HG03457 (cell line): ENCODE measurements around the gene ECE1.

ENCODE experiments used
- ATAC-seq: cut with Tn5 transposase; IDR thresholded peaks from one replicate; pipeline ENCODE4 v1.9.1; 2021; ENCODE audit warnings: moderate number of reproducible peaks; ENCODE audit not compliant: unreplicated experiment

The ECE1 gene

DNA sequence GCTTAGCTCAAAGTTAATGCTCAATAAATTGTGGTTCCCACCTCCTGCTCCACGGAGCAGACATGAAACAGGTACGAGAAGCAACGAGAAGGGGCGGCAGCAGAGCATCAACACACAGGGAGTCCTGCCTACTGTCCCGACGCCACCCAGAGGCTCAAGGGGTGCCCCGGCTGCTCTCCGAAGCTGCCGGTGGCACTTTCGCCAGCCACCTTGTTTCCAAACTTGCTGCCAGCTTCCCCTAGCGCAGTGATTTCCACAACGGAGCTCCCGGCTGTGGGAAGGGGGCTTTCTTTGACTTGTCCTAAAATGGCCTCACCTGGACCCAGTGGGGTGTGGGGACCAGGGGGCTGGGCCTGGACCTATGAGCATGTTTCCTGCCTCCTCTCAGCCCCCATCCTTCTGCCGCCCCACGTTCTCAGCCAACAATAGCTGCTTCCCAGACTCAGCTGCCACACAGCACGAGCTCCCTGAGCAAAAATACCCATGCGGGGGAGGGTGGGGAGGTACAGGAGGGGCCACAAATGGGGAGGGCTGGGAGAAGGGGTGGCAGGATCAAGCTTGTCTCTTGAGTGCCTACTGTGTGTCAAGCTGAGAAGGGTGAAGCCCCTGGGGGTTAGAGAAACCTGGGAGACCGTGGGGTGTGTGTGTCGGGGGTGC, 35.6 kb upstream of the ECE1 start:
- no peak for ATAC-seq

DNA sequence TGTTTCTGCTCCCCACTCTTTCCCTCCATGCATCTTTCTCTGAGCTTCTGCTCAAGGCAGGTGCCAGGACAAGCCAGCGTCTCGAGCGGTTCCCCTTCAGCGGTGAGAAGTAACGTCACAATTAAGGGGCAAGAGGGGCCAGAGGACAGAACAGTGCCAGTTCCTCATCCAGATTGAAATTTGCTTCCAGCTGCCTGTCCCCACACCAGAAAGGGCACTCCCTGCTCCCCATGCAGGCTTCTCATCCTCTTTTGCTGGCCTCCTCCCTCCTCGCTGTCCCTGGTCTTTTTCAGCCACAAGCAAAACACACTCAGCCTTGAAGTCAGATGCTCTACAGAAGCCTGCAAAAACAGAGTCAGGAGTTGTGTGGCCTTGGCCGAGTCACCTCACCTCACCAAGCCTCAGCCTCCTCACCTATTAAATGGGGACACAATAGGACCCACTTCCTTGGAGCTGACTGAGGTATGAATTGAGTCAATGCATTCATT, 35.0 kb upstream of the ECE1 start:
- ATAC-seq = no peak

DNA sequence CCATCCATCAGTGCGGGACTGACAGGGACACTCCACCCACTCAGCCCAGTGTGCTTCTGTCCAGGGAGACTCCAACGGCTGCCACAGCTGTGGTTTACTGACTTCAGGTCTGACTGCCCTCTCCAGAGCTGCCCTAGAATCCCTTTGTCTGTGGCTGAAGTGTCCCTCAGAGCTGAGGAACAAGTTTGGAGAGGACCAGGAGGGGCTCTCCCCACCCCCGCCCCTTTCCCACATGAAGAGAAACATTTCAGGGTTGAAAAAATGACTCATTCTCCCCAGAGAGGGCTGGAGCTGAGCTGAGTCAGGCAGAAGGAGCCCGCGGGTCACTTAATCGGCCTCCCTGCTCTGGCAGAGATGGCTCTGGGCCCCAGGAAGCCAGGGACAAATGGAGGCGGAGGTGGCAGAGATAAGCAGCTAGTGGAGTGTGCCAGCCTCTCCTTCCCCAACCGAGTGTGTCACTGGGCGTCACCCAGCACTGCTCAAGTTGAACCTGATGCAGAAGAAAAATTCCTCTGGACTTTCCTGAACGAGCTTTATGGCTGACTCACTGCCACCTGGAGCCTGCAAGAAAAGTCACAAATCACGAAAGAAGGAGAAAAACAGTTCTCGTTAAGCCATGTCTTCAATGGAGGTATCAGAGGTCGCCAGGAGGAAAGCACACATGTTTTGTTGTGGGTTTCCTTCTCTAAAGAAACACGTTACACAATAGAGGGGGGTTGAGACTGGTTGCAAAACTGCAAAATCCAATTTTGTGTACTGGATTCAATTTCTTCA, 34.3 kb upstream of the ECE1 start:
- ATAC-seq = no peak

DNA sequence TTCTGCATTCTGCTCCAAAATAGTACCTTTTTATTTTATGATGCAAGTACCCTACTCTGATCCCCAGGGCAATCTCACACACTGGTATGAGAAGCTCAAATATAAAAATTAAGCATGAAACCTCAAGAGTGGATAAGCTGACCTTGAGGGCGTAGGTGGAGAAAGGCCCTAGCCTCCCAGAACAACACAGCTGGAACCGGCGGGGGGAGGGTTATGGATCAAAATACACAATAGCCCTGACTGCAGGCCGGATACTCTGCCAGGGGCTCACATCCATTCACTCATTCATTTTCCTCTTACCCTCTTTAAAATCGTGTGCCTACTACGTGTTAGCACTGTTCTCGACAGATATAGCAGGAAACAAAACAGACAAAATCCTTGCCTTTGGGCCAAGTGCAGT, 32.8 kb upstream of the ECE1 start:
- no peak for ATAC-seq

DNA sequence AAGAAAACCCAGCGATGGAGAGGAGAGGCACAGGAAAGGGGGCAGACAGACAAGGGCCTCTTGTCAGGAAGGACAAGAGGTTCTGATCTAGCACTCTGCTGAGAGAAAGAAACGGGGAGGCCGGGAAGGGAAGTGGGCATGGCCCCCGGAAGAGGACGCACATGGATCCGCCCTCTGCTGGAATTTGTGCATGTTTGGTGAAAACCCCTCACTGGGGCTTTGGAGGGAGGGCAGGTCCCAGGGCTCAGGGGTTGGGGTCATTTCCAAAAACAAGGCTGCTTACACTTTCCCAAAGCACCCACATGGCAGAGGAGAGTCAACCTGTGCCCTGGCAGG, 32.4 kb upstream of the ECE1 start:
- no peak for ATAC-seq

DNA sequence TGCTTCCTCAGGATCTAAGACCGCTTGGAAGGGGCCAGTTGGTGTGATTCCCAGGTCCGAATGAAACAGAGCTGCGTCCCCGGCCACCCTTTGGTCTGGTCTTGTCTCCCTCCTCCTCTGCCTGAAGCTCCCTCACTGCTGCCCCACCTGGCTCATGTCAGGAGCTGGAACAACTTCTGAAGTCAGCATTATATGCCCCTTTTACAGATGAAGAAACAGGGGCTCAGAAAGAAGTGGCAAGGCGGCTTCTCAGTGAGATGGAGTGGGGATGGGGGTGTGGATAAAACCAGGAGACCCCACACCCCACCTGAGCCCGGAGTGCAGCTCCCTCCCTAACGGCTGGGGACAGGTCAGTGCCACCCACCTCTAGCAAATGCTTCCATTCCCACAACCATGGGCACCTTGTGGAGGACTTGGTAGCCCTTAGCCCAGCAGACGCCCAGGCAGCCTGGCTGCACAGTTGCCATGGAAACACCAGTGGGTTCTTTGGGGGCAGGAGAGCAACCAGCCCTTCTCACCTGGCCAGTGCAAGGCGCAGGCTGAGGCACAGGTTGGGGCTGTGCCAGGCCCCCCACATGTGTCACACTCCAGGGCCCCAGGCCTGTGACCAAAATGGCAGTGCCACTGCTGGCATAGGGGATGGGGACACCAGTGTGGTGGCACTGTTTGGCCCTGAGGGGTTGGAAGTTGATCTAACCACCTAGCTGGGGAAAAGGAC, 31.9 kb upstream of the ECE1 start:
- no peak for ATAC-seq

DNA sequence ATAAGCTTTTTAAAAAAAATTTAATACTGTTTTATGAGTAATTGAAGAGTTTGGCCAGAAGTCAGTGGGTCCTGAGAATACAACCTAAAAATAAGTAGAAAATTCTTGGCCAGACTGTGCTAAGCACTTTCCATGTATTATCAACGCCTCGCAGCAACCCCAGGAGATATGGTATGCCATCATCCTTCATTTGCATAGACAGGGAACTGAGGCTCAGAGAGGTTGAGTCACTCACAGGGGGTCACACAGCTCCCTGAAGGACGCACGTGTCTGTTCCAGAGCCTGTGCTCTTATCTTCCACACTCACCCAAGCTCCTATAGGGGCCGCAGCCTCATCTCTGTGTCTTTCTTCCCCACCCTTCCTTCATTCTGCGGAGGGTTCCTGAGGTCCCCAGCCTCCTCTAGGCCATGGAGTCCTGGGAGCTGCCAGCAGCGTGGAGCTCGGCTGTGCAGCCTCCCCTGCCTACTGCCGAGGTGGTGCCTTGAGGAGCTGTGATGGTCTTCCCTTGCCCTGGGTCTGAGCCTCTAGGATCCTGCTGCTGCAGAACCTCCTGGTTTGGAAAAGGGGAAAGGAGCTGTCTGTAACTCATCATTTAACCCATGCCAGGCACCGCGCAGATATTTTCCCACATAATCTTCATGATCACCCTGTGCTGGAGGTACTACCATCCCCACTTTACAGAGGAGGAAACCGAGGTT, 30.3 kb upstream of the ECE1 start:
- ATAC-seq = no peak

DNA sequence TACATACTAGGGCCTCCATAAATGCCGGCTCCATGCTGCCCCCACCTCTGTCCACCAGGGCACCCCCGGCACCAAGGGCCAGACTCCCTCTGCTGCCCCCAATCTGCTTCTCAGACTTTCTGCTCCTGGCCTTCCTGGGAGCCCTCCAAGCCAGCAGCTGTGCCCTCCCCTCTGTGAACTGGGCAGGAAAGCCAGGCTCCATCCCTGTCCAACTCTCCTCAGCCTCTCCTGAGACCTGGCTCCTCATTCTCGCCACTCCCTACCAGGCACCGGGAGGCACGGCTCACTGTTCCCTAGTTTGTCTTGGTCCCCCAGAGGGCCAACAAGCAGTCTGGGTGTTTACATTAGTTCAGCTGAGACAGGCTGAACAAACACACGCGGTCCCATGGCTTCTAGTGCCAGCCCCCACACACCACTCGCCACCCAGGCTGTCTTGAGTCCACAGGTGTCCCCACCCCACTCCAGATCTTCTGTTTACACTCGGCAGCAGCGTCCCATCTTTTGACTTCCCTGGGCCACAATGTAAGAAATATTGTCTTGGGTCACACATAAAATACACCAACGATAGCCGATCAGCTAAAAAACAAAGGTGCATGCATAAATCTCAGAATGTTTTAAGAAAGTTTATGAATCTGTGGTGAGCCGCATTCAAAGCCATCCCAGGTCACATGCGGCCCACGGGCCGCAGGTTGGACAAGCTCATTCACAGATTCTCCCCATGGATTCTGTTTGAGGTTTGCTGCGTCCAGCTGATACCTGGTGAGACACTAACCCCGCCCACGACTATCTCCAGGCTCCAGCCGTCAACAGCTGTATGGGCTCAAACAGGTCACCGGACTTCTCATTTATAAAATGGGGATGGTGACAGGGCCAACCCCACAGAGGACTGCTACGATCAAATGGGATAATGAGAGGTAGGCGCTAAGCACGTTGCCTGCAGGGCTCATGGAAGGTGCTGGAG, 29.5 kb upstream of the ECE1 start:
- no peak for ATAC-seq

DNA sequence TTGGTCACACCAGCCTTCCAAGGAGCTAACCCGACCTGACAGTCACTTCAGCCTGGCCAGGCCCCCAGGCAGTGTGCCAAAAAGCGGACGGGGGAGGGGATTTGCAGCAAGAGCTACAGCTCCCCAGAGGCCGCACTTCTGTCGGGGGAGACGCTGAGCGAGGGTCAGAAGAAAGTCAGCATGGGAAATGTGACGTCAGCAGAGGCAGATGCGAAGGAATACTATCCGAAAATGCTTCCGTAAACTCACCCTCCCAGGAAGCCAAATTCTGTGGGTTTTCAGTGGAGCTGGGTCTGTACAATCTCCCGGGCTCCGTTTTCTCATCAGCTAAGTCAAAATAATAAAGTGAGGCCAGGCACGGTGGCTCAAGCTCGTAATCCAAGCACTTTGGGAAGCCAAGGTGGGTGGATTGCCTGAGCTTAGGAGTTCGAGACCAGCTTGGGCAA, 28.5 kb upstream of the ECE1 start:
- no peak for ATAC-seq

DNA sequence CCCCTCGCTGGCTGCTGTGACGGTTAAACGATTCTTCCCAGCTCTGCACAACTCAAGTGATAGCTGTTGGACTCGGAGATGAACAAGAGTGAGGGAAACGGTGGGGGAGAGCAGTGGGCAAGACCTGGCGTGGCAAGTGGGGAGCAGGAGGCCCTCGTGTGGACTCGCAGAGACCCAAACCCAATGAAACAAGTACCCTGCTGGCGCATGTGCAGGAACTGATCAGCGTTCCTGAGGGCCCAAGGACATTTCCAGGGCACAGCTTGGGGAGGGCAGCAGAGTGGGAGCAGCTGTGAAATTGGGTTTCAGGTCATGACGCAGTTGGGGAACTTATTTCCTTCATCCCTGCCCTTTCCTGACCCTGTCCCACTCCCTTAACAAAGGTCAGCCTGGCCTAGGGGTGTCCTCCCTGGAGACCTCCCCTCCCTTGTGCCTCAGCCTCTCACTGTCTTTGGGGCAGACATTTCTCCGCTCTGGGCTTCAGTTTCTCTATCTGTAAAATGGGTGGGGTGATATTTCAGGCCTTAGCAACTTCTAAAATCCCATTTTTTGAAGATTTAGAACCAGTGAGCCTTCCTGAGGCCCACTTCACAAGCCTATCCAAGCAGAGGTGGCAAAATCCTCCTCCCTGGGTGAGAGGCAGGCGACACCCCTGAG, 27.9 kb upstream of the ECE1 start:
- ATAC-seq = no peak

DNA sequence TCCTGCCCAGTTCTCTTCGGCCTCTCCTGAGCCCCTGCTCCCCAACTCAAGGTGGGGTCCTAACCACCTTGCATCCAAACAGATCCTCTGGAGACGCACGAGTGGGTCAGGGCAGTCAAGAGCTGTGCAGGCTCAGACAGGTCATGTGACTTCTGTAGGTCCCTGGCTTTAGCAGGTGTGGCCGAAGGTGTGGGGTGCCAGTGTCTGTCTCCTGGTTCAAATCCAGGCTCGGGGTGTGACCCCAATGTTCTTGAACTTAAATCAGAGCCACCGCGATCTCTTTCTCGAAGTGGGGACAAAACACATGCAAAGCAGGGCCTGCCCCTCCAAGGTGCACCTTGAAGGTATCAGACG, 27.4 kb upstream of the ECE1 start:
- no peak for ATAC-seq

DNA sequence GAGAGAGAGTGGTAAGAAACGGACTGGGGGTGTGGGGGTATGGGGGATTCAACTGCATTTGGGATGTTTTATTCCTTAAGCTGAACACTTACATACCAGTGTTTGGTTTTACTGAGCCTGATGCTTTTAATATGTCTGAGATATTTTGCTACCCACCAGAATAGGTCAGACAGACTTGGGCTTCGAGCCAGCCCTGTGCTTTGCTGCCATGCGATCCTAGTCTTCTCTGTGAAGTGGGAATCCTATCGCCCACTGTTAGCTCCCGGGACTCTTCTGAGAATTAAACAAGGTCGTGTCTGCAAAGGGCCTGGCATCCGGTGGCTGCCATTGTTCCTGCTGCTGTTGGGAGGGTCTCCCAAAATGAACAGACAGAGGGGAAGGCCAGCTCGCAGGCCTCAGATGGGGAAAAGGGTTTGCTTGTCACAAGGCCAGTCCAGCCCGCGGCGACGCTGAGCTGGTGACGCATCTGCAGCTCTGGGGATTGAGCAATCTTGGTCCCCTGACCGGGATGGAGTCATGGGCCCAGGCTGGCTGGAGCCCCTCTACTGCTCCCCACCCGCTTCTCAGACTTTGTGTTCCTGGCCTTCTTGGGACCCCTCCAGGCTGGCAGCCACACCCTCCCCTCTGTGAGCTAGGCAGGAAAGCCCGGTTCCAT, 26.9 kb upstream of the ECE1 start:
- no peak for ATAC-seq

DNA sequence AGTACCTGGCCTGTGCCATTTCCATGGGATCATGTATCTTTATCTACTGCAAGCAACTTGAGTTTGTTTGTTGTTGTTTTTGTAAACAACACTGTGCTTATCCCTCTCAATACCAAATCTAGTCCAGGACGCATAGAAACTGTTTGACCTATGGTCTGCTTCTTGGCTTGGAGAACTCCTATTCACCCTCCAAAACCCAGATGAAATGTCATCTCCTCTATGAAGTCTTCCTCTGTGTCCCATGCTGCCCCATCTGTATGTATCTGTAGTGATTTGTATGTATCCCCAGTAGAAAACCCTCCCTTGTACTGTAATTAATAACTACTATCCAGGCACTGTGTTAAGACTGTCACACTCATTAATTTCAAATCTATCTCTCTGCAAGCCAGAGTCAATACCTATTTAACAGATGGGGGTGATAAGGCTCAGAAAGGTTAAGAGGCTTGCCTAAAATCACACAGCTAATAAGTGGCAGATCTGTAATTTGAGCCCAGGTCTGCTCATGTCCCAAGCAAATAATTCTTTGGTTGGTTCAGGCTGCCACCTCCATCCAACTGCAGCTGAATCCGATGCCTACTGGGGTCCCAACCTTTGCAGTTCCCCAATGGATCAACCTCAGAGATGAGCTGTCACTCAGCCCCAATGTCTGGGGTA, 24.6 kb upstream of the ECE1 start:
- no peak for ATAC-seq

DNA sequence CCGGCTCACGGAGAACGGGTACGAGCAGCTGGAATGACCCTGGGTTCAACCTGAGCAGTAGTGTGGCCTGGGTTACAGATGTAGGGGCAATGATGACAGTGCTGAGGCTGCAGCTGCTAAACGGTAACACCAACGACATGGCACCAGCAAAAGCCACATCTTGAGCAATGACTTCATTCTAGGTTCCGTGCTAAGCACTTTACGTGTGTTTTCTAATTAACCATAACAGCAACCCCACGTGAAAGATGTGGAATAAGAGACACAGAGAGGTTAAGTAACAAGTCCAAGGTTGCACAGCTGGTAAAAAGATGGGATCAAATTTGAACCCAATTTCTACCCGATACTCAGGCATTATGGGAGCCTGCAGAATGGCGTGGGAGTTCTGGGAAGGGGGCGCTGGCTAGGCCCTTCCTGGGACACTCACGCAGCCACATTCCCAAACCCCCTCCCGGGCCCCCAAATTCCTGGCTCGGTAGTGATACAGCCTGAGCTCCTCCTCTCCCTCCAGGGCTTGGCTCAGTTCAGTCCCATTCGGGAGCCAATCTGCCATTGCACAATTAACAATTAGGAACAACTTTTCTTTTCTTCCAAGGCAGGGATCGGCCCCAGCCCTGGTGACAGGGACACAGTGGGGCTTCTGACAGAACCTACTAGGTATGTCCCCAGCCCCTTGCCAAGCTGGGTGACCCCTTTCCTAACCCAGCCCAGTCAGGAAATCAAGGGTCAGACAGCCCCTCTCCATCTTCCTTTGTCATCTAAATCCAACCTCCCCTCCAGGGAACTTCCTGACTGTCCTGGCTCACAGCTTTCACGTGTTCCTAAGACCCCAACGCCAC, 23.8 kb upstream of the ECE1 start:
- ATAC-seq = no peak

DNA sequence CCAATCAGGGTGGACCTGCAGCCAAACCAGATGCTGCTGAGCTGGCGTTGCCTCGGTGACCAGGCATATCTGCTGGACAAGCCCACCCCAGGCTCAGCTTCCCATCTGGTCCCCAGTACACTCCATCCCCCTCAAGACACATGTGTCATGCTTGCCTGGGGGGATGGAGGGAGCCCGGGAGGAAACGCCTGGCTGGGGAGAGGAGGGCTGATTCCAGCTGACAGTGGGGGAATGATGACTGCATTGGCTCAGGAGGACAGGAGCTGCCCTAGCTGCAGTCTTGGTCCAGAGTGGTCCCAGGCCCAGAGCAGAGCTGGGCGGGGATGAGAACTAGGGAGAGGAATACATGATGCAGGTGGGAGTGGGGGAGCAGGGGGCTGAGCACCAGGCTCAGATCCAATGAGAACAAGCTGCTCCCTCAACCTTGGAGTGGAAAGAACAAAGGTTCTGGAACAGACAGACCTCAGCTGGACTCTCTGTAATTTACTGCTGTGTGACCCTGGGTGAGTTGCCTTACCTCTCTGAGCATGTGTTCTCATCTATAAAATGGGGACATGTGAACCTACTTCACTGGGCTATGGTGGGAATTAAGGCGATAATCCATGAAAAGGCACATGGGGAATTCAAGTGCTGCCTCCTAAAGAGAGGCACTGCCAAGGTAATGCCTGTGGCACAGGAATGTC, 23.1 kb upstream of the ECE1 start:
- no peak for ATAC-seq

DNA sequence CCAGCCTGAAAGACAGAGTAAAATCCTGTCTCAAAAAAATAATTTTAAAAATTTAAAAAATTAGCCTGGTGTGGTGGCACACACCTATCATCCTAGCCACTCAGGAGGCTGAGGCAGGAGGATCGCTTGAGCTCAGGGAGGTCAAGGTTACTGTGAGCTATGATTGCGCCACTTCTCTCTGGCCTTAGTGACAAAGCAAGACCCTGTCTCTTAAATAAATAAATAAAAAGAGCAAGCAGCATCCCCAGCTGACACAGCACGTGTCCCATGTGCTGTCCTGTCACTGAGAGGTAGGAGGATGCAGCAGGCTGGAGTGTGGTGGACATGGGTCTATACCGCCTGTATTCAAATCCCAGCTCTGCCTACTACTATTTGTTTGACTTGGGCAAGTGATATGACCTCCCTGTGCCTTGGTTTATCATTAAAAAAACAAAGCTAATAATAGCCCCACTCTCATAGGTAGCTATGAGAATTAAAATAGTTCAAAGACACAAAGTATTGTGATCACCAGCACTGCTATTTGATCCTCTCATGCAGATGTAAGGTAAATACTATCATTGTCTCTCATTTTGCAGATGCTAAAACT, 22.2 kb upstream of the ECE1 start:
- ATAC-seq = no peak

DNA sequence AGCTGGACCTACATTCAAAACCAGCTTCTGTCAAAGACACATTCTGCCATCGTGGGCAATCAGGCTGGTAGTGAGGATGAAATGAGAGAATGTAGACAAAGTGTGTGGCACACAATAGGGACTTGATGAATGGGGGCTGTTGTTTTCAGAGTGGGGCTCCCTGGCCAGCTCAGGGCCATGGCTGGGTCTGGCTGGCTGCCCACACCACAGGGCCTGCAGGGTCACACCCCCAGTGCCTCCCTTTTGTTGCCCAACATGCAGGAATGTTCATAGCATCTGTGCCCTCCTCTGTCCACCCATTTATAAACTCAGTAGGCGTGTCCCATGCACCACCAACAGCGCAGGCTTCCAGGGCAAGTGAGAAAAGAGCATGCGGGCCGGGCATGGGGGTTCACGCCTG, 20.8 kb upstream of the ECE1 start:
- ATAC-seq = no peak
